ENCODE measurements around the gene PTK6.
"Not testable (repeated sequence)": the region's sequence is repeated elsewhere in the genome, so short reads cannot be mapped to it uniquely, and the experiment has no call there.

The PTK6 gene

DNA sequence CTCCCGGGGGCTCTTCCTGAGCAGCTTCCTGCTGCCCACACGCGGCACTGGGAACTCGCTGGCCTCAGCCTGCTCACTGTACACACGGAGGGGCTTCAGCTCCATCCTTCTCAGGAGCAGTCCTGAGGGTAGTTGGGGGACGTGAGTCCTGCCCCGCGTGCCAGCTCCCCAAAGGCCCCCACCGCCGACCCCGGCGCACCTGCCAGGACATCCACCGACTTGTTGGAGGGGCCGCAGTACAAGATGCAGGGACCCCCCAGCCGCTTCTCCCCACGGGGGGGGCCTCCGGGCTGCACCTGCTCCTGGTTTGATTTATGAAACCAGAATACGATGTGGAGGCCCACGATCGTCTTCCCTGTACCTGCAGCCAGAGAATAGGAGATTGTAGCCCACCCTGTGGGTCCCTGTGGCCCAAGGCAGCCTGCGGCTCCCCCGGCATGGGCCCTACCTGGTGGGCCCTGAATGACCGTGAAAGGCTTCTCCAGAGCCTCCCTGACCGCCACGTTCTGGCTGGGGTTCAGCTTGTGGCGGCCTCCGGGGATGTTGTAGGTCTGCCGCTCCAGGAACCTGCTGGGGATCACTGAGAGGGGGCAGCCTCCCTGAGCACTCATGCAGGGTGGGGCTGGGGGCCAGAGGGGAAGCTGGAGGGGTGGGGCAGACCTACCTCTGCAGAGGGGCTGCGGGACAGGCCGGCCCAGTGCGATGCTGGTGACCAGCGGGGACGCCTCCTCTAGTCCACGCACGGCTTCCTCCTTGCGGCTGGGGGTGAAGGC, 24.6 kb upstream of the PTK6 start:
- DNase-seq (ENCODE audit: low read depth) = no peak
- TF ChIP-seq, protein P1, sequence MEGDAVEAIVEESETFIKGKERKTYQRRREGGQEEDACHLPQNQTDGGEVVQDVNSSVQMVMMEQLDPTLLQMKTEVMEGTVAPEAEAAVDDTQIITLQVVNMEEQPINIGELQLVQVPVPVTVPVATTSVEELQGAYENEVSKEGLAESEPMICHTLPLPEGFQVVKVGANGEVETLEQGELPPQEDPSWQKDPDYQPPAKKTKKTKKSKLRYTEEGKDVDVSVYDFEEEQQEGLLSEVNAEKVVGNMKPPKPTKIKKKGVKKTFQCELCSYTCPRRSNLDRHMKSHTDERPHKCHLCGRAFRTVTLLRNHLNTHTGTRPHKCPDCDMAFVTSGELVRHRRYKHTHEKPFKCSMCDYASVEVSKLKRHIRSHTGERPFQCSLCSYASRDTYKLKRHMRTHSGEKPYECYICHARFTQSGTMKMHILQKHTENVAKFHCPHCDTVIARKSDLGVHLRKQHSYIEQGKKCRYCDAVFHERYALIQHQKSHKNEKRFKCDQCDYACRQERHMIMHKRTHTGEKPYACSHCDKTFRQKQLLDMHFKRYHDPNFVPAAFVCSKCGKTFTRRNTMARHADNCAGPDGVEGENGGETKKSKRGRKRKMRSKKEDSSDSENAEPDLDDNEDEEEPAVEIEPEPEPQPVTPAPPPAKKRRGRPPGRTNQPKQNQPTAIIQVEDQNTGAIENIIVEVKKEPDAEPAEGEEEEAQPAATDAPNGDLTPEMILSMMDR (IDR thresholded peaks at IDR 0.05; ENCODE audit: control insufficient read depth, insufficient read depth, low read depth, low read length, missing control alignments) = no peak
- H3K4me3 ChIP-seq (ENCODE audit: control insufficient read depth, low read depth, low read length) = no peak overlapping the region

DNA sequence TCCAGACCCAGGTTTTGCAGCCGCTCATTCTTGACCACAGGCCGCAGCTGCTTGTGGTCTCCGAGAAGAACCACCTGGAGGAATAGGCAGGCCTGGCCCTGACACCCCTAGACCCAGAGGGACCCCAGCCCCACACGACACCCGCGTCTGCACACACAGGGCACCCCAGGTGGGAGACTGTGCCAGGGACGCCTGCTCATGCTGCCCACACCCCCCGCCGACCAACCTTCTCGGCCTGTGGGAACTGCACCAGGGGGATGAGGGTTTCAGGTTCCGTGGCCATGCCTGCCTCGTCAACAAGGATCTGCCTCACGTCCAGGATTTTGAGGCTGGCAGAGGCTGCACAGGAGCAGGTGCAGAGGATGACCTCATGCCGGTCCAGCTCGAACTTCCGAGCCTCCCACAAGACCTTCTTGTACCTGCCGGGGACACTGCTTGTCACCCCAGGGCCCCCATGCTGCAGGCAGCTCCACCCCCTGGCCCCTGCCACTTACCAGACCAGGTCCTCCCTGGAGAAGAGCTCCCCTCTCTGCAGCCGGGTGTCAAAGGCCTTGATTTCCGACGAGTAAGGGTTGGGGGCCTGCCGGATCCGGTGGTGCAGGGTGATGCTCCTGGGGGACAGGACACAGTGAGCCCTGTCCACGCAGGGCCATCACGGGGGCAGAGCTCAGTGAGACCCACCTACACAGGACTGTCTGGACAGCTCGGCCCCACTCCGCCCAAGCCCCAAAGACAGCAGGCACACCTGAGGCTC, 23.9 kb upstream of the PTK6 start:
- no peak for DNase-seq (ENCODE audit: low read depth)
- TF ChIP-seq, protein P1 (IDR thresholded peaks at IDR 0.05; ENCODE audit: control insufficient read depth, insufficient read depth, low read depth, low read length, missing control alignments) = no peak
- no peak overlapping the region for H3K4me3 ChIP-seq (ENCODE audit: control insufficient read depth, low read depth, low read length)

DNA sequence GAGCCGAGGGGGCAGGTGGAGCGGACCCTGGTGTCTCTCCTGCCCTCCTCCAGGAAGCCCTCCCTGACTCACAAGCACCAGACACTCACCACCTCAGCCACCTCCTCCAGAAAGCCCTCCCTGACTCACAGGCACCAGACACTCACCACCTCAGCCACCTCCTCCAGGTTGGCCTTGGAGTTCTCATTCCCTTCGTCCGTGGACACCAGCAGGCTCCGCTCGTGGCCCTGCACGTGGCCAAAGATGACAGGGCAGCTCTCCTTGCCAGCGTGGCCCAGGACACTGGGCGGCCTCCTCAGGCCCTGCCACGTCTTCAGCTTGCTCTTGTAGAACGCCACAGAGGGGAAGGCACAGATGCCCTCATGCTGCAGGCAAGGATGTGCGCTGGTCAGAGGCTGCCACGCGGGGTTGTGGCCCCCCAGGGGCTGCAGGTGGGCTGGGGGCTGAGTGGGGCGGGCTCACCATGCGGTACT, 23.2 kb upstream of the PTK6 start:
- no peak overlapping the region for H3K4me3 ChIP-seq (ENCODE audit: control insufficient read depth, low read depth, low read length)
- TF ChIP-seq, protein P1 (IDR thresholded peaks at IDR 0.05; ENCODE audit: control insufficient read depth, insufficient read depth, low read depth, low read length, missing control alignments) = no peak
- DNase-seq (ENCODE audit: low read depth) = no peak

DNA sequence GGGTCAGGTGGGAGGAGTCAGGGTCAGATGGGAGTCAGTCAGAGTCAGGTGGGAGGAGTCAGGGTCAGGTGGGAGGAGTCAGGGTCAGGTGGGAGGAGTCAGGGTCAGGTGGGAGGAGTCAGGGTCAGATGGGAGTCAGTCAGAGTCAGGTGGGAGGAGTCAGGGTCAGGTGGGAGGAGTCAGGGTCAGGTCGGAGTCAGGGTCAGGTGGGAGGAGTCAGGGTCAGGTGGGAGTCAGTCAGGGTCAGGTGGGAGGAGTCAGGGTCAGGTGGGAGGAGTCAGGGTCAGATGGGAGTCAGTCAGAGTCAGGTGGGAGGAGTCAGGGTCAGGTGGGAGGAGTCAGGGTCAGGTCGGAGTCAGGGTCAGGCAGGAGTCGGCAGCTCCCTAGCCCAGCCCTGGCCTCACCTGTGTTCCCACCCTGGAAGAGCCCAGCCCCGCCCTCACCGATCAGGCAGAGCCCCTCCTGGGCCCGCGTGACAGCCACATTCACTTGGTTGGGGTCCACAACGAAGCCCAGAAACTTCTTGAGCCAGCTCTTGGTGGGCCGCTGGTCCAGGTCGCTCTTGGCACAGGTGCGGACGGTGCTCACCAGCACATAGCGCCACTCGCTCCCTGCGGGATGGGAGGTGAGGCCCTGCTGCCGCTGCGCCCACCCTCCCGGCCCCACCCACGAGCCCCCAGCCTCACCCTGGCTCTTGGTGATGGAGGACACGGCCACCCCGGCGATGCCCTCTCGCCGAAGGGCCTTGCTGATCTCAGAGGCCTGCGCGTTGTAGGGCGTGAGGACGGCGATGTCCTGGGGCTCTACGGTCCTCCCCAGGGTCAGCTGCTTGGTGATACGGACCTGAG, 22.5 kb upstream of the PTK6 start:
- not testable (repeated sequence) for H3K4me3 ChIP-seq (ENCODE audit: control insufficient read depth, low read depth, low read length); DNase-seq (ENCODE audit: low read depth)

DNA sequence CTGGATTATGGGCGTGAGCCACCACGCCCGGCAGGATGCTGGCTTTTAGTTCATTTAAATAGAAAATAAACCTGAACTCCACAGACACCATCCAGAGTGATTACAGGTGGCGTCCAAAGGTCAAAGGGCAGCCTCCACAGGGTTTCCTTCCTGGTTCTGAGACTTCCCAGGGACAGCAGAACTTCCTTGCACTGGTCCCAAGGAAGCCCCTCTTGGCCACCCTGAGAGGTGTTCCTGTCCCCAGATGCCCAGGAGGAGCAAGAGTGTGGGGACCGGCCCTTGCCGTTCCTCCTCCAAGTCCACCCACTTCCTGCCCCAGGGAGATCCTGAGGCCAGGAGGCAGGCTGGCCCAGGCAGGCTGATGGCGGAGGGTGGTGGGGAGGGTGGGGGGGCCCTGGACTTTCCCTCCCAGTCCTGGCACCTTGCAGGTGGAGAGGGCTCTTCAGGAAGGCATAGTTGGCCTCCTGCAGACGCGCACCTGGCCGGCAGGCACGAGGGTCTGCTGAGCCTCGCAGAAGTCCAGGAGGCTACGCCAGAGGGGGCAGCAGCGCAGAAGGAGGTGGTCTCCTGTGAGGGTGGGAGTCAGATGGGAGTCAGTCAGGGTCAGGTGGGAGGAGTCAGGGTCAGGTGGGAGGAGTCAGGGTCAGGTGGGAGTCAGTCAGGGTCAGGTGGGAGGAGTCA, 21.8 kb upstream of the PTK6 start:
- no peak overlapping the region for H3K4me3 ChIP-seq (ENCODE audit: control insufficient read depth, low read depth, low read length)
- no peak for DNase-seq (ENCODE audit: low read depth)
- TF ChIP-seq, protein P1 (IDR thresholded peaks at IDR 0.05; ENCODE audit: control insufficient read depth, insufficient read depth, low read depth, low read length, missing control alignments) = no peak

DNA sequence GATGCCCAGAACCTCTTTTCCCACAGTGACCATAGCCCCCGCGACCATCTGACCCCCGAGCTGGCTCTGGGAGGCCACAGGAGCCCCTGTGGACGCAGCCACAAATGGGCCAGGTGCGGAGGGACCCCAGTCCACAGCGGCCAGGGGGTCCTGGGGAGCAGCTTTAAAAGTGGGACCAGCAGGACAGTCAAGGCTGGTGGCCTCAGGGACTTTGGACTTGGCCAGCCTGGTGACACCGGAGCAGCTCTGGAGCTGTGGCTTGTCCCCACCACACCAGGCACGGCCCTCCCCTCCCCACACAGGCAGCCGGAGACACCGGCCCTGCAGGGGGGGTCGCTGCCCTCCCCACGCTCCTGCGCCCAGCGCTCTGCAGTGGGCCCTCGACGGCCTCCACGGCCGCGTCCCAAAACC, 20.3 kb upstream of the PTK6 start:
- TF ChIP-seq, protein P1 (IDR thresholded peaks at IDR 0.05; ENCODE audit: control insufficient read depth, insufficient read depth, low read depth, low read length, missing control alignments) = no peak
- no peak overlapping the region for H3K4me3 ChIP-seq (ENCODE audit: control insufficient read depth, low read depth, low read length)
- DNase-seq (ENCODE audit: low read depth) = no peak
